T-helper 1 cell treated with Interleukin-12 subunit alpha and Interleukin-12 subunit beta and Interleukin-4 antibody, amounts not matched to agents 30 ng/mL and 1 ng/mL, for 36 hours (primary cell): ENCODE measurements around the gene NMU. TPM values are rescaled to one million over a fixed set of nuclear protein-coding genes. Genes with fewer than 3 reads are reported as not detected.
"Not testable (repeated sequence)": the region's sequence is repeated elsewhere in the genome, so short reads cannot be mapped to it uniquely, and the experiment has no call there.

Source experiments
- intact Hi-C: fragments of 100-400 bp; cut with micrococcal nuclease; formaldehyde crosslinking; loops from one replicate; pipeline ENCODE4 v1.15.1; 2024
- total RNA-seq: library from RNA; stranded (reverse); gene quantifications from 2 replicates; pipeline ENCODE4 v1.2.3, GENCODE V29; 2022

The NMU gene
- total RNA-seq, 1 donor from 2014 or later: not detected

- intact Hi-C loops: no loop called here
Observed at GRCh38 chr4:55561889-55562288, 74.2 kb downstream of the NMU start.

GRCh38 chr4:55560096-55560495 is 76.0 kb downstream of the NMU start:
- intact Hi-C loops: no loop called here

GRCh38 chr4:55554453-55555030 is 81.6 kb downstream of the NMU start:
- intact Hi-C loops: loop anchor here (1.0 kb wide), 2 partner anchors 208 to 583 kb away; partner anchors contain the start of gene SRD5A3

GRCh38 chr4:55553441-55554201 is 82.5 kb downstream of the NMU start:
- intact Hi-C loops: loop anchor here (1.0 kb wide), 2 partner anchors 207 to 582 kb away; partner anchors contain the start of gene SRD5A3

GRCh38 chr4:55551964-55552363 is 84.1 kb downstream of the NMU start:
- intact Hi-C loops: not testable (repeated sequence)

- intact Hi-C loops: loop anchor here (5.0 kb wide), 4 partner anchors 357 to 1488 kb away; partner anchors contain the start of gene CHIC2
Observed at GRCh38 chr4:55549888-55550287, 86.2 kb downstream of the NMU start.

GRCh38 chr4:55547918-55548317 is 88.2 kb downstream of the NMU start:
- intact Hi-C loops: loop anchor here (1.0 to 5.0 kb wide), 12 partner anchors 113 to 1486 kb away; partner anchors contain the start of genes CHIC2, NOA1, PAICS and SRP72

- intact Hi-C loops: loop anchor here (1.0 to 5.0 kb wide), 12 partner anchors 113 to 1485 kb away; partner anchors contain the start of genes CHIC2, NOA1, PAICS and SRP72
Observed at GRCh38 chr4:55547466-55547770, 88.7 kb downstream of the NMU start.

- intact Hi-C loops: loop anchor here (1.0 to 5.0 kb wide), 17 partner anchors 112 to 1485 kb away; partner anchors contain the start of genes AASDH, CEP135, CHIC2 and EXOC1
Observed at GRCh38 chr4:55546756-55547465, 89.2 kb downstream of the NMU start, which contains the start of gene CLOCK. Gene CLOCK (minus strand): TSS chr4:55546909. CDS start chr4:55482785, 64,124 bp downstream.

GRCh38 chr4:55546506-55546755 is 89.7 kb downstream of the NMU start:
- intact Hi-C loops: loop anchor here (1.0 to 5.0 kb wide), 16 partner anchors 112 to 1484 kb away; partner anchors contain the start of genes AASDH, CEP135, CHIC2 and EXOC1

GRCh38 chr4:55545641-55546505 is 90.2 kb downstream of the NMU start:
- intact Hi-C loops: loop anchor here (1.0 to 5.0 kb wide), 16 partner anchors 111 to 1484 kb away; partner anchors contain the start of genes AASDH, CEP135, CHIC2 and EXOC1

Other genes starting within 250 kb of the NMU start
- 84.4 and 95.4 TPM in 2 replicates for gene TMEM165, start 240.3 kb downstream of the NMU start, total RNA-seq
- 8.9 and 9.0 TPM in 2 replicates for gene CLOCK, start 89.4 kb downstream of the NMU start, total RNA-seq
- not detected in 2 replicates for gene PDCL2, start 44.1 kb downstream of the NMU start, total RNA-seq
- gene EXOC1L, start 183.5 kb upstream of the NMU start, total RNA-seq: not detected in 2 replicates
- gene EXOC1, start 217.3 kb upstream of the NMU start, total RNA-seq: 28.1 and 28.2 TPM in 2 replicates